HCT116 (cell line): Measurements from ENCODE around the gene DAPP1. TPM values are rescaled to one million over a fixed set of nuclear protein-coding genes. Genes with fewer than 3 reads are reported as not detected.

Experiments used
- ATAC-seq: fragments of 200-7000 bp; cut with Tn5 transposase; 2 replicates; pipeline ENCODE4 v1.9.1; 2020; ENCODE audit warnings: mild to moderate bottlenecking, moderate library complexity
- BruUV-seq: library from RNA; stranded (reverse); fragments of 400-500 nt; replicated peaks from 2 replicates; lab custom pipeline; 2021; lab: Mats Ljungman, UMichigan
- CTCF ChIA-PET: fragments of 300-600 bp; sonication (Branson Sonifier 250); formaldehyde crosslinking; loops from one replicate; lab custom pipeline; 2021; ENCODE audit warnings: antibody characterized with exemption; lab: Charles Lee
- POLR2A ChIA-PET: fragments of 300-600, 350-600 bp; sonication (Branson Sonifier 250); formaldehyde crosslinking; loops from one replicate; lab custom pipeline; 2021; ENCODE audit warnings: antibody characterized with exemption; lab: Charles Lee
- RAD21 ChIA-PET, 2 experiments: fragments of 300-600 bp; sonication (Branson Sonifier 250); formaldehyde crosslinking; loops; one replicate each; lab custom pipeline; 2023; ENCODE audit warnings: low total read pairs in 2 of 2; ENCODE audit not compliant: uncharacterized antibody in 2 of 2, unreplicated experiment in 2 of 2, low non-redundant PET in 1 of 2; lab: Charles Lee
- DNase-seq: peaks from one replicate; pipeline ENCODE4 v3.0.0-alpha.2; 2010; ENCODE audit warnings: low read depth, low spot score
- H2AFZ ChIP-seq: fragments of 200-600 bp; shearing (Covaris generic), sonication (generic); 2 replicates; pipeline ENCODE4 v1.6.1; 2017; ENCODE audit warnings: low read depth, mixed run types, mixed read lengths, antibody characterized with exemption, low read length; ENCODE audit not compliant: poor library complexity, severe bottlenecking
- H3K27ac ChIP-seq: 2 replicates; pipeline ENCODE4 v1.5.1; 2012; ENCODE audit warnings: low read depth, low read length
- H3K27me3 ChIP-seq: fragments of 200-600 bp; sonication (generic); 2 replicates; pipeline ENCODE4 v1.6.1; 2016; ENCODE audit warnings: mixed run types, low read length, mixed read lengths; ENCODE audit not compliant: insufficient read depth
- H3K36me3 ChIP-seq, 2 experiments: fragments of 200-500 bp in 1 of 2; fragments of 200-600 bp in 1 of 2; sonication (Bioruptor generic) in 1 of 2; sonication (generic) in 1 of 2; 2 replicates each; pipeline versions ENCODE4 v1.5.1 to v1.6.1; 2014 to 2016; ENCODE audit warnings: low read length in 2 of 2, inconsistent platforms in 1 of 2, mixed read lengths in 1 of 2, mixed run types in 1 of 2; ENCODE audit not compliant: insufficient read depth in 2 of 2, control insufficient read depth in 1 of 2
- H3K4me1 ChIP-seq, 2 experiments: fragments of 200-600 bp in 1 of 2; sonication (generic) in 1 of 2; 2 replicates each; pipeline versions ENCODE4 v1.5.1 to v1.6.1; 2012 to 2017; ENCODE audit warnings: low read length in 2 of 2, inconsistent platforms in 1 of 2, mild to moderate bottlenecking in 1 of 2, mixed read lengths in 1 of 2, mixed run types in 1 of 2, moderate library complexity in 1 of 2; ENCODE audit not compliant: insufficient read depth in 2 of 2, control insufficient read depth in 1 of 2
- H3K4me2 ChIP-seq: fragments of 200-600 bp; sonication (generic); 2 replicates; pipeline ENCODE4 v1.6.1; 2017; ENCODE audit warnings: mixed run types, low read length, mixed read lengths
- H3K4me3 ChIP-seq, 2 experiments: fragments of 200-600 bp in 1 of 2; sonication (generic) in 1 of 2; replicated peaks in 1 of 2; 2 replicates each; pipeline ENCODE4 v1.5.1; 2011 to 2016; ENCODE audit warnings: low read length in 2 of 2, control low read depth in 1 of 2, low read depth in 1 of 2, mild to moderate bottlenecking in 1 of 2, mixed read lengths in 1 of 2, mixed run types in 1 of 2
- H3K79me2 ChIP-seq: fragments of 200-600 bp; sonication (generic); 2 replicates; pipeline ENCODE4 v1.6.1; 2017; ENCODE audit warnings: mild to moderate bottlenecking, mixed run types, low read length, moderate library complexity, mixed read lengths; ENCODE audit not compliant: insufficient read depth
- H3K9ac ChIP-seq: fragments of 200-600 bp; sonication (generic); 2 replicates; pipeline ENCODE4 v1.6.1; 2016; ENCODE audit warnings: low read length, mixed read lengths
- H3K9me2 ChIP-seq: fragments of 200-600 bp; sonication (generic), shearing (Covaris generic); 2 replicates; pipeline ENCODE4 v1.6.1; 2017; ENCODE audit warnings: mixed run types, mild to moderate bottlenecking, moderate library complexity; ENCODE audit not compliant: insufficient read depth
- H3K9me3 ChIP-seq, 2 experiments: fragments of 200-500 bp in 1 of 2; fragments of 200-600 bp in 1 of 2; sonication (Bioruptor generic) in 1 of 2; sonication (generic) in 1 of 2; 2 replicates each; pipeline ENCODE4 v1.6.1; 2014 to 2017; ENCODE audit warnings: low read length in 2 of 2, mixed read lengths in 2 of 2, inconsistent platforms in 1 of 2, low read depth in 1 of 2, mild to moderate bottlenecking in 1 of 2, mixed run types in 1 of 2, moderate library complexity in 1 of 2; ENCODE audit not compliant: control insufficient read depth in 1 of 2, insufficient read depth in 1 of 2
- H4K20me1 ChIP-seq: fragments of 200-600 bp; sonication (generic), shearing (Covaris generic); 2 replicates; pipeline ENCODE4 v1.6.1; 2017; ENCODE audit warnings: mixed run types, mild to moderate bottlenecking, moderate library complexity; ENCODE audit not compliant: insufficient read depth
- ATF3 ChIP-seq: IDR thresholded peaks from 2 replicates; pipeline ENCODE4 v1.6.1; 2012
- CBX3 ChIP-seq: IDR thresholded peaks from 2 replicates; pipeline ENCODE4 v1.6.1; 2012; ENCODE audit warnings: low read depth
- CEBPB ChIP-seq: IDR thresholded peaks from 2 replicates; pipeline ENCODE4 v1.6.1; 2012; ENCODE audit warnings: low read depth
- EGR1 ChIP-seq: IDR thresholded peaks from 2 replicates; pipeline ENCODE4 v1.6.1; 2012; ENCODE audit warnings: low read depth
- ELF1 ChIP-seq: IDR thresholded peaks from 2 replicates; pipeline ENCODE4 v1.6.1; 2012; ENCODE audit warnings: low read depth, borderline replicate concordance
- EZH2 ChIP-seq: fragments of 200-600 bp; sonication (generic); IDR thresholded peaks from 2 replicates; pipeline ENCODE4 v1.6.1; 2017; ENCODE audit warnings: antibody characterized with exemption, mixed run types
- RAD21 ChIP-seq: IDR thresholded peaks from 2 replicates; pipeline ENCODE4 v1.6.1; 2012; ENCODE audit warnings: low read depth, mild to moderate bottlenecking
- SIN3A ChIP-seq: IDR thresholded peaks from 2 replicates; pipeline ENCODE4 v1.6.1; 2012; ENCODE audit warnings: low read depth
- YY1 ChIP-seq: IDR thresholded peaks from 2 replicates; pipeline ENCODE4 v1.6.1; 2011; ENCODE audit warnings: low read length, low read depth, moderate library complexity, mild to moderate bottlenecking; ENCODE audit not compliant: insufficient replicate concordance; ENCODE audit errors: extremely low read depth
- ZFX ChIP-seq: fragments of 450-650 bp; IDR thresholded peaks from 2 replicates; pipeline ENCODE4 v1.6.1; 2017
- intact Hi-C: fragments of 100-400 bp; cut with micrococcal nuclease; formaldehyde crosslinking; loops from 2 replicates; pipeline ENCODE4 v1.10.0; 2022
- total RNA-seq: library from RNA; stranded (reverse); gene quantifications from one replicate; pipeline ENCODE4 v1.2.1, GENCODE V29; 2021; ENCODE audit not compliant: unreplicated experiment

Gene DAPP1
- total RNA-seq, 1 experiment from 2014 or later: 0.76 TPM

GRCh38 chr4:99917575-99917974 is 100.9 kb downstream of the DAPP1 start:
- BruUV-seq: no TSS peak
- intact Hi-C loops: no loop called here
- RAD21 ChIA-PET: no interaction called here

GRCh38 chr4:99918656-99919055 is 102.0 kb downstream of the DAPP1 start:
- CTCF ChIA-PET: no interaction called here
- Histone ChIP-seq H2AFZ (no peak overlapping the region), H3K4me3 (no peak overlapping the region), H3K27me3 (no peaks in the 10 kb centered on the region), H3K9me2 (no peaks in the 10 kb centered on the region), H3K4me2 (no peak overlapping the region), H3K36me3 (peaks cover 0 to 16% of the 10 kb centered on the region in 2 experiments; a peak in 2 of 4 replicates), H3K9ac (no peak overlapping the region), H3K79me2 (peaks cover 11% of the 10 kb centered on the region; the same call in 1 of the 2 replicates), H4K20me1 (no peaks in the 10 kb centered on the region), H3K9me3 (no peaks in the 10 kb centered on the region), H3K27ac (no peak overlapping the region)
- intact Hi-C loops: no loop called here
- POLR2A ChIA-PET: no interaction called here
- no peak for ATAC-seq
- RAD21 ChIA-PET: no interaction called here
- BruUV-seq: no TSS peak
- TF ChIP-seq ZFX: no peak
- no peak for TF ChIP-seq YY1
- TF ChIP-seq SIN3A: no peak
- TF ChIP-seq ELF1: no peak
- TF ChIP-seq CEBPB: no peak
- no peak for TF ChIP-seq CBX3
- TF ChIP-seq, all 23 proteins: peak for 0
- no peaks in the 10 kb centered on the region for H3K4me1 ChIP-seq
- no peak for DNase-seq

More at GRCh38 chr4:99917575-99917974, 100.9 kb downstream of the DAPP1 start:
- ChIA-PET POLR2A (no interaction called here), CTCF (no interaction called here)
- no peak overlapping the region for H3K27ac ChIP-seq
- H3K79me2 ChIP-seq: peaks cover 11% of the 10 kb centered on the region
- H3K27me3 ChIP-seq: no peaks in the 10 kb centered on the region
- TF ChIP-seq EGR1 (no peak), CBX3 (no peak), RAD21 (no peak), SIN3A (no peak), EZH2 (no peak), ZFX (no peak), YY1 (no peak), ATF3 (no peak)
- peaks cover 0 to 16% of the 10 kb centered on the region in 2 experiments; a peak in 2 of 4 replicates for H3K36me3 ChIP-seq
- ATAC-seq (no peak), DNase-seq (no peak)
- no peaks in the 10 kb centered on the region for H4K20me1 ChIP-seq
- no peaks in the 10 kb centered on the region for H3K9me3 ChIP-seq
- H3K9me2 ChIP-seq: no peaks in the 10 kb centered on the region
- H3K4me2 ChIP-seq: no peak overlapping the region
- no peak overlapping the region for H2AFZ ChIP-seq
- no peaks in the 10 kb centered on the region for H3K4me1 ChIP-seq
- no peak overlapping the region for H3K9ac ChIP-seq
- H3K4me3 ChIP-seq: no peak overlapping the region

Other genes starting within 250 kb of the DAPP1 start
- gene MTTP, start 242.0 kb upstream of the DAPP1 start, total RNA-seq: 0.20 TPM
- not detected for gene C4orf54, start 159.0 kb upstream of the DAPP1 start, total RNA-seq
- 21.0 TPM for gene LAMTOR3, start 77.6 kb downstream of the DAPP1 start, total RNA-seq
- gene DNAJB14, start 129.8 kb downstream of the DAPP1 start, total RNA-seq: 52.5 TPM
- 839 TPM for gene H2AZ1, start 133.4 kb downstream of the DAPP1 start, total RNA-seq